Stimulated activated CD4-positive, alpha-beta T cell treated with anti-CD3 and anti-CD28 coated beads, TNF-alpha, amount 100 ng/mL, for 24 hours (primary cell): ENCODE measurements around the gene CTNNA3.

Experiments used
- DNase-seq, 3 experiments: peaks; one replicate each; pipeline ENCODE4 v3.0.0-alpha.2; 2020; ENCODE audit warnings: low read depth in 3 of 3

CTNNA3 gene

DNA sequence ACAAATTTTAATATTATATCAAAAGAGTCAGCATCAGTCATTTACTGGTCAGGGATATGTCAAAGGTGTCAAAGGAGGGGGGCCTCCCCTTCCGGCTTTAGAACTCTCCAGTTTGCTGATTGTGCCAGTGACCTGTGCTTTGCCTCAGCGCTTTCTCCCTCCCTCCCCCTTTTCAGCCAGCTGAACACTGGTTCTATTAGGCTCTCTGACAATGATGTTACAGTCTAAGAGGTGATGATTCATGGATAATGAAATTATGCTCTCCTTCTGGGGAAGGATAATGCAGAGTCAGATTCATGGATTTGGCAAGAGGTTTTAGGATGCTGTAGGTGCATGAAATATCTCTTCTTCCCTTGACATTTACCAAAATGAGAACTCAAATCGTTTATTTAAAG lies 764.0 kb downstream of the CTNNA3 start:
- DNase-seq, result no peak

GRCh38 chr10:66931340-66931948 lies 764.6 kb downstream of the CTNNA3 start:
- DNase-seq, result no peak

DNA sequence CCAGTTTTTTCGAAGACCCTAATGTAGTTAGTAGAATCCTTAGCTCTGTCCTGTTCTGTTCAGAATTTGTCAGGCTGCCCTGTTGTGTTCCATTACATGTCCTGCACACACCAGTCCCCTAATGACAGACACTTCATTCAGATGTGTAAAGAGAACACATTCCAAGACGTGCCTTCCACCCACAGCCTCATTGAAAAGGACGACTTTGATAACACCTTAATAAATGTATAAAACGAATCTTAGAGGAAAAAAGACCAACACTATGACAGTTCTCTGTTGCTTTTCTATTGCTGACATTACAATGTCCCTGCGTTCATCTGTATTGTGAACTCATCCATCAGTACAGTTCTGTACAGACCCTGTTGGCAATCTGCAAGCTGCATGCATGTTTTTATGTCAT lies 766.6 kb downstream of the CTNNA3 start:
- no peak for DNase-seq

GRCh38 chr10:66928776-66929175 lies 767.2 kb downstream of the CTNNA3 start:
- no peak for DNase-seq

DNA sequence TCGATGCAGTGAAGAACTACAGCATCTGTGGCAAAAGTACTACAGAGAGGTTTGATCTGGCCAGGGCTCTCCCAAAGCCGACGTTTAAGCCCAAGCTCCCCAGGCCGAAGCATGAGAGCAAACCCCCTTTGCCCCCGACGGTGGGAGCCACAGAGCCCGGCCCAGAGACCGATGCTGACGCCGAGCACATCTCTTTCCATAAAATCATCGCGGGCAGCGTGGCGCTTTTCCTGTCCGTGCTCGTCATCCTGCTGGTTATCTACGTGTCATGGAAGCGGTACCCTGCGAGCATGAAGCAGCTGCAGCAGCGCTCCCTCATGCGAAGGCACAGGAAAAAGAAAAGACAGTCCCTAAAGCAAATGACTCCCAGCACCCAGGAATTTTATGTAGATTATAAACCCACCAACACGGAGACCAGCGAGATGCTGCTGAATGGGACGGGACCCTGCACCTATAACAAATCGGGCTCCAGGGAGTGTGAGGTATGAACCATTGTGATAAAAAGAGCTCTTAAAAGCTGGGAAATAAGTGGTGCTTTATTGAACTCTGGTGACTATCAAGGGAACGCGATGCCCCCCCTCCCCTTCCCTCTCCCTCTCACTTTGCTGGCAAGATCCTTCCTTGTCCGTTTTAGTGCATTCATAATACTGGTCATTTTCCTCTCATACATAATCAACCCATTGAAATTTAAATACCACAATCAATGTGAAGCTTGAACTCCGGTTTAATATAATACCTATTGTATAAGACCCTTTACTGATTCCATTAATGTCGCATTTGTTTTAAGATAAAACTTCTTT lies 767.8 kb downstream of the CTNNA3 start:
- DNase-seq, result no peak

- no peak for DNase-seq
These were observed 768.6 kb downstream of the CTNNA3 start for GRCh38 chr10:66927251-66927935.

GRCh38 chr10:66926841-66927240 lies 769.2 kb downstream of the CTNNA3 start:
- no peak for DNase-seq

DNA sequence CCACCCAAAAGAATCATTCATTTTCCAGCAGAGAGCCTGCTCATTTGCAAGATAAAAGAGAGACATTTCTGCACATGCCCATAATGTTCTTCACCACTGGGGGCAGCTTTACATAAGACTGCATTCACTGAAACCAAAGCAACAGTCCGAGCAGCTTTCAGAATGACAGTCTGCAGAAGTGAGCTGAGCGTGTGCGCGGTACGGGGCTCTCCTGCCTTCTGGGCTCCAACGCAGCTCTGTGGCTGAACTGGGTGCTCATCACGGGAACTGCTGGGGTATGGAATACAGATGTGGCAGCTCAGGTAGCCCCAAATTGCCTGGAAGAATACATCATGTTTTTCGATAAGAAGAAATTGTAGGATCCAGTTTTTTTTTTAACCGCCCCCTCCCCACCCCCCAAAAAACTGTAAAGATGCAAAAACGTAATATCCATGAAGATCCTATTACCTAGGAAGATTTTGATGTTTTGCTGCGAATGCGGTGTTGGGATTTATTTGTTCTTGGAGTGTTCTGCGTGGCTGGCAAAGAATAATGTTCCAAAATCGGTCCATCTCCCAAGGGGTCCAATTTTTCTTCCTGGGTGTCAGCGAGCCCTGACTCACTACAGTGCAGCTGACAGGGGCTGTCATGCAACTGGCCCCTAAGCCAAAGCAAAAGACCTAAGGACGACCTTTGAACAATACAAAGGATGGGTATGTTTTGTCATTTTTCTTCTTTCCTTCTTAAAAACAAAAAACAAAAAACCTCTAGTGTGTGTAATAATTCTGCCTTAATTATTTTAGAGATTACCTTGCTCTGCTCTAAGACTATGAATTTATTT lies 769.9 kb downstream of the CTNNA3 start, which contains the start of gene LRRTM3:
TSS of gene LRRTM3 (plus strand) at position 141 of the 820 bp plus-strand sequence.
- peak in 1 of 3 experiments; percentile 5 for DNase-seq

DNA sequence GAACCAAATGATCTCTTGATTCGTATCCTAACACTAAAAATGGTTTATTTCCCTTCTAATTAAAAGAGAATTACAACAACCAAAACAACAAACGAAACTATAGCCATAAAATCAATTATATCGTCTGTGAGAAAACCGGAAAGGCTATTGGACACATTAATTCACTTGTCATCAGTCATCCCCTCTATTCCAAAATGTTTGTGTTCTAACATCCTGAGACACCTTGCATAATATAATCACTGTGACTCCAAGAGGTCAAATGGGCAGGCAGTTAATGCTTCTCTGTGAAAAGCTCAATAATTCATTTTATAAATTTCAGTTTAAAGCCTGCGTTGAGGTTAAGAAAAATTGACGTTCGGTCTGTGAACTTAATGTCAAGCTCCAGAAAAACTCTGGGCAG lies 770.6 kb downstream of the CTNNA3 start:
- no peak for DNase-seq

GRCh38 chr10:66924674-66925345 lies 771.2 kb downstream of the CTNNA3 start:
- DNase-seq, result no peak

DNA sequence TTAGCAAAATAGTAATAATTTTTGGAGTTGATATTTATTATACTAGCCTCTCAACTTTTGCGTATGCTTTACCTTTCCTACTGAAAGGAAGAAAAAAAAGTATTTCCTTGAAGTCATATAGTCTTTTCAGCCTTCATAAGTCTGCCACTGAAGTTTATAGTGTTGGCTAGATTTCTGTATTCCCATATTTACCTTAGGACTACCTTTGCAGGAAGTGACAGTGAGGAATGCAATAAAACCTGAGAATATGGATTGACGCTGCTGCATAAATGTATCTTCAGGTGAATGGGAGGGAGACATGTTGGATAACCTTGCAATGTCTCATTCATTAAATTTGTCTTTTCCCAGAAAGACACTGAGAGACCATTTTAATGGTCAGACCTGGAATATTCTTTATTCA lies 776.7 kb downstream of the CTNNA3 start:
- DNase-seq, result no peak

DNA sequence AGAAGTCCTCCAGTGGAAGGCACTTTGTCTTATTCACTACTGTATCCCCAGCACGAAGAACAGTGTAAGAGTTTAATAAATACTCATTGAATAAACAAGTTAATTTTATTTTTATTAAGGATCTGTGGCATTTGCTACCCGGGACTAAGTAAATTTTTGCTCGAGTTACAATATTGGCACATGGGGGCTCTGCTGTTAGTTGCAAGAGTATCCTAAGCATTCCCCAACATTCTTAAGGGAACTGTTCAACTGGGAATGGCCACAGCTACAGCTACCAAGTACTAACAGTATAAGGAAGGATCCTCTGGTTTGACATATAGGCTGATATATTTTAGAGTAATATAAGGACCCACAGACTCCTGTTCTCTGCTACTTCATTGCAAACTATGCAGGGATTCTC lies 778.9 kb downstream of the CTNNA3 start:
- DNase-seq, result no peak

GRCh38 chr10:66916030-66916429 lies 780.0 kb downstream of the CTNNA3 start:
- no peak for DNase-seq

GRCh38 chr10:66910671-66911070 lies 785.3 kb downstream of the CTNNA3 start:
- DNase-seq, result no peak

DNA sequence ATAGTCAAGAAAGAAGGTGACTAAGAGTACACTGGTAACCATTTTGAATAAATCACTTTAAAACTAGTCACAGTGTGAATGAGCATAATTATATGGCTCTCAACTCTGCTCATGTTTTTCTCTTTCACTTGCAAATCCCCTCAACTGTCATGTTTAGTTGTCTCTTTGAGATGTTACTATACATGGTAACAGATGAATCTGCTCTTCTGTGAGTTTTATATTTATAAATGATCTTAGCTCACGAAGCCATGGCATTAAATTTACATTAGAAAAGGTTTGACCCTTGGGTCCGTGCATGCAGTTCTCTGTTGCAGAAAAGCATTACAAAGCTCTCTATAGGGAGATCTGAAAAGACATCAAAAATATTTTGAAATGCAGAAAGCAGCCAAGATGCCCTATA lies 803.1 kb downstream of the CTNNA3 start:
- no peak for DNase-seq

DNA sequence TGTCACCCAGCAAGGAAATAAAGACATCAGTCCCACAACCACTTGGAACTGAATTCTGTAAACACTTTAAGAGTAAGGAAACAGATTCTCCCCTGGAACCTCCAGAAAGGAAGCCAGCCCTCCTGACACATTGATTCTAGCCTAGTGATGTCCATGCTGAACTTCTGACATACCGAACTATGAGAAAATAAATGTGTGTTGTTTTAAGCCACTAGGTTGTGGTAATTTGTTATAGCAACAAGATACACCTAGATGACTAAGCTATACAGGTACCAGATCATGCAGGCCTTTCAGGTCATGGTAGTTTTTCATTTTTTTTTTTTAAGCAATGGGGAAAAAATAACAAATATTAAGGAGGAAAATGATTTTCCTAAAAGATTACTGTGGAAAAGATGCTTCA lies 807.8 kb downstream of the CTNNA3 start:
- no peak for DNase-seq

GRCh38 chr10:66886848-66887247 lies 809.1 kb downstream of the CTNNA3 start:
- no peak for DNase-seq

DNA sequence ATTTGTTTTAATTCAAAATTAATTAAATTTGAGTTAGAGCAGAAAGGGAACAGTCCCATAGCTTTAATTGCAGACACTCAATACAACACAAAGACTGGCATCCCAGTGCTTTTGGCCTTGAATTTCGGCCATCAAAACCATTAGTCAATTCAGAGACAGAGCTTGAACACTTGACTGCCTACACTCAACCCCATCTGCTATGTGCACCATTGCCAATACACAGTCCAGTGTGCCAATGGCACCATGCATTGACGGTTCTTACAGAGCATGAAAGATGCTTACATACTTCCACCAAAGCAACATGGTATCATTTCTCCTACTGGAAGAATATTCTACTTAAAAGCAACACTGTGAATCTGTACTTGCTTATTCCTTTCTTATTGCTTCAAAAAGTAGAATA lies 813.7 kb downstream of the CTNNA3 start:
- no peak for DNase-seq

GRCh38 chr10:66881814-66882213 lies 814.2 kb downstream of the CTNNA3 start:
- DNase-seq, result no peak

DNA sequence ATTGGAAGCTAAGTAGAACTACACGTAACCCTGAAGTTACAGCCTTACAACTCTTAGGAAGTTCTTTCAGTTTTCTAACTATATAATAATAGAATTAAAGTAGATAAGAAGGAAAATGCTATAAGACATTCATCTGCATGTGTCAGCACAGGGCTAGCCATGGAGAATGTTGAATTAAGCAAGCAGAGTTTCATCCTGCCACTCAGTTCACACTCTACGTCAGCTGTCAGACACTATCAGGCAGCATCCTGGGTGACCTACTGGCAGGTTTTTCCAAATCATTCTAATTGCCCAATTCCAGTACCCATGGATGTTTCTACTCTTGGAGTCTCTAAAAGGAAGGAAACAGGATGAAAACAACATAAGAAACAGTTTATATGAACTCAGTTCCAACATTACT lies 815.2 kb downstream of the CTNNA3 start:
- no peak for DNase-seq

DNA sequence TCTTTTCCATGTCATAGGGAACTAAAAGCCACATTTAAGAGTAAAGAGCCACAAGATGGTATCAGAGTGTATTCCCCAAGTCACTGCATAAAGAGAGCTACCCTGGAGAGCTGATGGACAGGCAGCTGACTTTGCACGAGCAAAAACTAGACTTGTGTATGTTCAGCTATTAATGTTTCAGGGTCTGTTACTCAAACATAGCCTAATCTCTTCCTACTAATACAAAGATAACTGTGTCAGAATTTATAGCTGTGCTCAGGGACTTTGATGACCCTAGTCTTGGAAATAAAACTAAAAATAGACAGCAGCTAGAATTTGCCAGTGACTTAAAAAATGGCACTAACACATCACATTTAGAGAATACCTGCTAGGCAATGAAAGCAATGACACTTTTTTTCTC lies 815.7 kb downstream of the CTNNA3 start:
- no peak for DNase-seq
